Stimulated activated CD4-positive, alpha-beta T cell treated with anti-CD3 and anti-CD28 coated beads, Interleukin-2, amount 100 ng/mL, for 48 hours (primary cell): ENCODE results near the gene RHBG.

Source experiments
- DNase-seq, 2 donors: peaks; one replicate each; pipeline ENCODE4 v3.0.0-alpha.2; 2020

Gene RHBG

DNA sequence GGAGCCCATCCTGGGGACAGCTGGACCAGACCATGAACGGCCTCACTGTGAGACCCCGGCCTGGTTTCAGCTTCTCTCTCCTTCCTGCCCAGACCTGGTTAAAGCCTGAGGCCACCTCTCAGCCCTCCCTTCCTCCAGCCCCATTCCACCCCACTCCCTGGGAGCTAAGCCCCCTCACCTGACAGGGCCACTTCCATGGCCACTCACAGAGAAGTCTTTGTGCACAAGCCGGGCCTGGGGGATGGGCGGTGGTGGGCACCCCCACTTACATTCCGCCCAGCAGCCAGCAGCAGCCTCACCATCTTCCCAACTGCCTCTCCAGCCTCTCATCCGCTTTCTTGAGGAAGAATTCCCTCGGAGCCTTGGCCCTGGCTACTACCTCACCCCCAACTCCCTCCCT, 40.4 kb downstream of the RHBG start:
- DNase-seq: no peak

- DNase-seq: no peak
Observed at GRCh38 chr1:156410238-156410637, 41.2 kb downstream of the RHBG start.

- no peak for DNase-seq
Observed at GRCh38 chr1:156410740-156411139, 41.7 kb downstream of the RHBG start.

DNA sequence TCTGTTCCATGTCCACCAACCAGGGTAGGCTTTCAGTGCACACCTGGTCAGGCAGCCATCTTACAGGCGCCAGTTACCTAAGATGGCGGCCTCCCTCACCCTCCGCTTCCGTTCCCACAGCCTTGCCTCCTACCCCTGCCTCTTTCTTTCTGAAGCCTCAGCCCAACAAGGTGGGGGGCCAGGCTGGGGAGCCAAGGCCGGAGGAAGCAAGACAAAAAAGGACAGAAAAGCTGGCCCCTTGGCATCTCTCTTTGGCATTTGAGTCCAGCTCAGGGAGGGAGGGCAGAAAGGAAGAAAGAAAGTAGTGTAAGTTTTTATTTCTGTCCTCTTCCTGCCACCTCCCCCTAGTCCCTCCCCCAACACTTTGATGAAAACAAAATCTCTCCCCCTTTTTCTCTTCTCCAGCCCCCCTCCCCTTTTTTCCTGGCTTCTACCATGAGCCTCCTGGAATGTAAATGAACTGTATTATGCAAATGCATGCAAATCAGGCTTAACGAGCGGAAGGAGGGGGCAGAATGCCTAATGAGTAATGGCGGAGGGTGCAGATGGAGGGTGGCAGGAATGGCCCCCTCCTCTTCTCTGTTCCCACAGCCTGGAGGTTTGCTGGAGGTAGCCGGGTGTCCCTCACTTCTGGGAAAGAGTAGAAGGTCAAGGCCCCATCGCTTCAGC, 43.8 kb downstream of the RHBG start:
- no peak for DNase-seq

DNA sequence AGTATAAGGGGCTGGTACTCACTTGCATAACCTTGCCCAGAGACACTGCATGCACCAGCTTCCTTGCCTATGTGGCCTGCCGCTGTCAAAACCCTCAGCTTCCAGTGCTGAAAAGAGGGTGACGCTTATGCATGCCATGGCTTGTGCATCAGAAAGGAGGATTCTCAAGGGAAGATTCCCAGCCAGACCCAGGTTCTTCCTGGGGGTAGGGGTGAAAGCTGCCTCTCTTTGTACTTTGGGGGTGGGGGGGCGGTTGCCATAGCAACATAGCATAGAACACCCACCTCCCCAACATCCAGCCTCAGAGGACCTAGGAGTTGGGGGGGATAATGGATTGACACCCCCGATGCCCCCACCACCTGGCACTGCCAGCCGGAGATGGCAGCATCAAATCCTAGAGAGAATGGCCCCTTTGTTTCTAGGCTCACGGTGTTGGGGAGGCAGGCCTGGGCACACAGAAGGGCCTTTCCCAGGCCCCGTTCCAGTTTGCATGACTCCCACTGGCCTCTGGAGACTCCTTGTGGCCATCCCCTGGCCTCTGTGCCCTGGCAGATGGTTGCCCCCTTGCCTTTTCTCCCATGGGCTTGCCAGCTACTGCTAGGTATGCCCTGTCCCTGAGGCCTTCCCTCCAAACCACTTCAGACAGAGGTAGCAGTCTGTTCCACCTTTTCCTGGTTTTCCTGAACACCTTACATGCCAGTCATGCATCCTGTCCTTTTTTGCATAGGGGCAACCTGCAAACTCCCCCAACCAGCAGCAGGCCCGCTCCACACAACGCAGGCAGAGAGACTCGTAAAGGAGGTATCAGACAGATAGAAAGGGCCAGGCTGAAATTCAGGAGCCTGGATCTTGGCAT, 44.6 kb downstream of the RHBG start:
- no peak for DNase-seq

DNA sequence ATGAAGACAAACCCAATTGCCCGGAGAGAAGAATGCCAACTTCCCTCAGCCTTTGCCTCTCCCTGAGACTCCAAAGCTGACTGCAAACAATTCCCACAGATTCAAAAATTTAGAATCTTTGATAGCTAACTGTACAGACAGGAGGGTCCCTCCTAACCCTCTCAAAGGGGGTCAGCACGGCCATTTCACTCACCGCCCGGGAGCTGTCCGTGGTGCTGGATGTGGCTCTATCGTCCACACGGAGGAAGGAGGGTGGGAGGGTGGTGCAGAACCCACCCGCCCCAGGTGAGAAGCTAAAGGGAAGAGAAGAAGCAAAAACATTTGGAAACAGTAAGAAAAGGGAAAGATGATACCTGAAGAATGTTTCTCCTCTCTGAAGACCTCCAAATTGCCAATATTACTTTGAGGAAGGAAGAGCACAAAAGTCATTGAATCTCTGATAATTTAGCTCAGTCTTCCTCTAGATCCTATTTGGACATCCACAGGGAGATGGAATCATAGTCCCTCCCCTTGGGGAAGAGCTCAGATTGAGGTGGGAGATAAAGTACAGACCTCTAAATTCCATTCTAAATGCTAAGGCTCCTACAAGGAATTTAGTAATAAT, 45.6 kb downstream of the RHBG start:
- DNase-seq: no peak

DNA sequence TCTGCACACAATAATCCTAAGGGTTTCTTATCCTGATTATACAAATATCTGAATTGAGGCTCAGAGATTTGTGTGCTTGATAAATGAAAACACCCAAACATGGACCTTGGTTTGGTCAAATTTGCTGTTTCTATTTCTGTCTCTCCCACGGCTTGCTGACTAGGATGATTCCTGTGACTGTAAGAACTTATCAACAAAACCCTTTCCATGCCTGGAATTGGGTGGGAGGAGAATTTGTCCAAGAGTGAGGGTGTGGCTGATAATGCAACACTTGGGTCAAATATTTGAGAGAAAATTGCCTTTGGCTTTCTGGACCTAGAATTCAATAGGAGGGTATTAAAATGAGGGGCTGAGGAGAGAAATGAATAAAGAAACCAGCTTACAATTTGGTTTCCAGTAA, 48.0 kb downstream of the RHBG start:
- DNase-seq: no peak

GRCh38 chr1:156417401-156418020, 48.5 kb downstream of the RHBG start:
- no peak for DNase-seq

GRCh38 chr1:156418416-156419070, 49.5 kb downstream of the RHBG start:
- DNase-seq: no peak

DNA sequence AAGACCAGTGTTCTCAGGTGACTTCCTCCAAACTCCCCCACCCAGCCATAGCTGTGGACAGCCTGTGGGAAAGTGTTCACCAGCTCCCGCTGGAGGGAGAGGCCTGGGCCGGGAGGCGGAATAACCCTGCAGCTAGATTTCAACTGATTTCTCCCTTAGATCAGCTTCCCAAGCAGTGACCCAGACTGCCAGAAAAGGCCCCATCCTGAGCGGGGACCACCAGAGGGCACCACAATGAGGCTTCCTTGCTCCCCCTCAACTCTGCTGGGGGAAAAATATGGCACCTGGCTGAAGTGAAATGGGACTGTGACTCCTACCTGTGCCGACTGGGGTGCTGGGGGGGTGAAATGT, 50.8 kb downstream of the RHBG start:
- no peak for DNase-seq

GRCh38 chr1:156420205-156421061, 51.4 kb downstream of the RHBG start:
- DNase-seq: no peak

GRCh38 chr1:156421062-156421938, 52.3 kb downstream of the RHBG start:
- DNase-seq: peak; percentile 61 to 71

GRCh38 chr1:156421939-156422601, 53.1 kb downstream of the RHBG start:
- DNase-seq: no peak

DNA sequence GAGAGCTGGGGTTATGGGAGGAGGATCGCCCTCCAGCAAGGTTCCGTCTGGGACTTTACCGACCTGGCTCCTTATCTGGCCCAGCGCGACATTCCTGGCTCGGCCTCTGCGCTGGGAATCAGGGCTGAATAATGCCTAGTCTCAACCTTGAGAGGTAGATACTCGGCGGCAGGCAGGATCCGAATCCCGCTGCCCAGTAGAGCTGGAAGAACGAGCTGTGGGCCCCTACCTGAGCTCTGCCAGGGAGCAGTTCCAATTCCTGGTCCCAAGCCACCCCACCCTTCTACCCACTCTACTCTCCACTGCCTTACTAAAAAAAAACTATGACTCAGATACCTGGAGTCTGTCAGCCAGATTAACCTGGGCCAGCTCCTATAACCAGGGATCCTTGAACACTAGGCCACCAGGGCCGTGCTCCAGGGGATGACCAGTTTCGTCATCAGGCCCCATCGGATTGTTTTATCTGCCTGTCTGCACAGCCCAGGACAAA, 53.6 kb downstream of the RHBG start:
- DNase-seq: no peak

- no peak for DNase-seq
Observed at GRCh38 chr1:156423422-156424352, 54.7 kb downstream of the RHBG start.

DNA sequence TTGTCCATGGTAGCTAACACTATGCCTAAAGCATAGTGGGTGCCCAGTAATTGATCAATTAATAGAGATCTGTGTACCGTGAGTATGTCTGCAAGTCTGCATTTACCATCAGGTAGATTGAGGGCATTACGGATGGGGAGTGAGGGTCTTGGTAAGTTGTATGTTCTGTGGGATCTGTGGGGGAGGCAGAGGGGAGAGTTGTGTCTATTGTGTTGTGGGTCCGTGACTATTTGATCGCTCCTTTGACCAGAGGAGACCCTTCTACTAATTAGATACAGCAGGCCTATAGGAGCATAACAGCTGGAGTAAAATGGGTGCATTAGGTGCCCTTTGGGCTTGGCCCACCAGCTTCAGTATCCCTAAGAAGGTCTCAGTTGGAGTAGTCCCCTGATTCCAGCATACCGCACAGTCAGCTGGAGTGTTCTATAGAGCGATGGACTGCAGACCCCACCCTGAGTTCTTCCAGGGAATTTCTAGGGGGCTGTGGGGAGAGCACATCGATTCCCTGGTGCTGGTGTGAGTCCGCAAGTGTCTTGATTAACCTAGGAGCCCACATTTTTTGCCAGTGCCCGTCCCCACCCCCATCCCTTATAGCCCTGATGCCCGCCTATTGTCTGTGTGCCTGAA, 55.9 kb downstream of the RHBG start:
- no peak for DNase-seq

GRCh38 chr1:156425943-156426342, 56.9 kb downstream of the RHBG start:
- DNase-seq: no peak

DNA sequence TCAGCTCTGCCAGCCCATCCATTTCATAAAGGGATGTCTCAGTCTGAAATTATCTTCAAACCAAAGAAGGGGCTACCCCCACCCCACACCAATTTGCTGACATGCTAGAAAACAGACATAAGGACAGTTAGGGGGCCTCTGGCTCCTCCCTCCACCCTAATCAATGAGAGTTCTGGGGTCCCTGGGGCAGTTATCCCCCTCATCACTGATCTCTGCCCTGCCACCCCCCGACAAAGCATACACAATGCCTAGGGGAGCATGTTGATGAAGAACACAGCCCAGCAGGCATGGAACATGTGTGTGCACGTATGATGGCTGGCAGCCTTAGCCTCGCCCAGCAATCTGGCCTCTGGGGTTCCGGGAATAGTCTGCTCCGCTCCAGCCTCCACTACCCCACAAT, 58.9 kb downstream of the RHBG start:
- DNase-seq: no peak
